Measurements from ENCODE around the gene CMA1. TPM values are rescaled to one million over a fixed set of nuclear protein-coding genes. Genes with fewer than 3 reads are reported as not detected.

Gene CMA1, protein sequence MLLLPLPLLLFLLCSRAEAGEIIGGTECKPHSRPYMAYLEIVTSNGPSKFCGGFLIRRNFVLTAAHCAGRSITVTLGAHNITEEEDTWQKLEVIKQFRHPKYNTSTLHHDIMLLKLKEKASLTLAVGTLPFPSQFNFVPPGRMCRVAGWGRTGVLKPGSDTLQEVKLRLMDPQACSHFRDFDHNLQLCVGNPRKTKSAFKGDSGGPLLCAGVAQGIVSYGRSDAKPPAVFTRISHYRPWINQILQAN
- total RNA-seq (2021; fragmentation: NEBNext Ultra II Directional; extraction: Animal tissue kit (Norgen Biotek cat#: 25700)): not detected in 2 replicates
- not detected in 2 replicates for polyA plus RNA-seq (2011; rRNA removed)
- not detected for polyA plus RNA-seq (2011; cell fraction: cytosol; rRNA removed)
- polyA plus RNA-seq (2011; cell fraction: nucleus; rRNA removed): not detected
- not detected in 4 replicates for polyA plus RNA-seq (2012, experiment 1 of 2)
- polyA plus RNA-seq (2012, experiment 2 of 2): not detected
- not detected for polyA plus RNA-seq (2013, experiment 1 of 2)
- polyA plus RNA-seq (2013, experiment 2 of 2): not detected
- polyA minus RNA-seq (2011; rRNA and poly(A)+ RNA removed): not detected in 2 replicates
- polyA minus RNA-seq (2011; cell fraction: cytosol; rRNA and poly(A)+ RNA removed): not detected
- polyA minus RNA-seq (2011; cell fraction: nucleus; rRNA and poly(A)+ RNA removed): not detected
- long read RNA-seq, experiment 1: 0 reads
- long read RNA-seq, experiment 2: 0 reads

DNA sequence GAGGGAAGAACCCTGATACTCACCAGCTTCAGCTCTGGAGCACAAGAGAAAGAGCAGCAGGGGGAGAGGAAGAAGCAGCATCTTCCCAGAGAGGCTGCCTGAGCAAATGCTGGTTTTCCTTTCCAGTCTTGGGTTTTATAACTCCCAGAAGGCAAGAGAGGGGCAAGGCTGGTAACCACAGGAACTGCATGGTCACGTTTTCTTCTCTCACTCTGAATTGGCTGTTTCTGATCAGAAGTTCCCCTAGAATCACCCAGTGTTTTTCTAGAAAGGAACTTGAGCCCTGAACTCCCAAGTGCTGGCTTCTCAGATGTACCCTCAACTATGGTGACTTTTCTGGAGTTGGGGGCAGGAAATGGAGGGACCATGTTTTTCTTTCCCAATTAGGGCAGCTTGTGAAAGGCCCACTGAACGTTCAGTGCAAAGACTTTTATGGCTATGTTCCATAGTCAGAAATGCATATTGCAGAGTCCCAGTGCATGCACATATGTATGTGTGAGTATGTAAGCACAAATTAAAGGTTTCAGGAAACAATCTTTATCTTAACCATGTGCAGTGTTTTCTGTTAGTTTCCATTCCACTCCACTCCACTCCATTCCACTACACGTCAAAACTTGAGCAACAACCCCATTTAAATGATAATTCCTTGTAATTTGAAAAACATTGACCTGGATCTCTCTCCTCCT lies at the start of gene CMA1:
Gene CMA1 (minus strand): TSS at position 111 of the 686 bp plus-strand sequence. CDS start 30 bp downstream, at position 81.
- no peak for FAIRE-seq
- H2BK5ac ChIP-seq (ENCODE audit: low read depth, low read length): no peak within 1 kb of the TSS
- H2BK120ac ChIP-seq (replicated peaks; ENCODE audit: low read depth, low read length): no peak within 1 kb of the TSS
- no peak within 1 kb of the TSS for H4K5ac ChIP-seq (ENCODE audit: insufficient read length, low read depth, low read length)
- no peak for DNase-seq (ENCODE audit: low read depth in 1 of 2, low spot score in 2 of 2)
- no peak within 1 kb of the TSS for H2BK12ac ChIP-seq (ENCODE audit: low read depth, low read length)
- no peaks in the 10 kb centered on the region for H3K27me3 ChIP-seq (replicated peaks in 1 of 4; ENCODE audit: control insufficient read depth in 3 of 4, extremely low read depth in 1 of 4, insufficient read depth in 3 of 4, low read length in 3 of 4)
- no peak within 1 kb of the TSS for H3K23ac ChIP-seq (ENCODE audit: insufficient read length)
- H2BK15ac ChIP-seq (ENCODE audit: low read length): no peak within 1 kb of the TSS
- H4K20me1 ChIP-seq (replicated peaks in 1 of 2; ENCODE audit: control insufficient read depth in 1 of 2, insufficient read depth in 2 of 2, low read length in 2 of 2): no peaks in the 10 kb centered on the region
- ChIA-PET CTCF (ENCODE audit: partially characterized antibody) (no interaction called here), POLR2A (ENCODE audit: partially characterized antibody) (no interaction called here)
- no peak within 1 kb of the TSS for H3K56ac ChIP-seq (replicated peaks; ENCODE audit: insufficient read length, low read depth, low read length)
- no peak within 1 kb of the TSS for H4K8ac ChIP-seq (ENCODE audit: extremely low read depth, insufficient read depth, low read length)
- no peaks in the 10 kb centered on the region; the same call in 1 of the 2 replicates for H3K23me2 ChIP-seq (ENCODE audit: low read depth, low read length)
- no peak within 1 kb of the TSS for H2AK5ac ChIP-seq (ENCODE audit: low read depth, low read length)
- no peak within 1 kb of the TSS for H2AFZ ChIP-seq (ENCODE audit: low read length)
- no peak within 1 kb of the TSS for H3K18ac ChIP-seq (ENCODE audit: extremely low read depth, low read length)
- H3K79me1 ChIP-seq (ENCODE audit: low read depth, low read length): no peaks in the 10 kb centered on the region
- no peak within 1 kb of the TSS for H3K27ac ChIP-seq (ENCODE audit: low read depth, low read length)
- no peak within 1 kb of the TSS for H3K4ac ChIP-seq (replicated peaks; ENCODE audit: insufficient read length, low read depth, low read length)
- H3K79me2 ChIP-seq (ENCODE audit: control insufficient read depth in 1 of 2, insufficient read depth in 2 of 2, low read length in 2 of 2): no peaks in the 10 kb centered on the region
- no peaks in the 10 kb centered on the region for H3K36me3 ChIP-seq (ENCODE audit: control insufficient read depth in 2 of 4, insufficient read depth in 4 of 4, low read length in 3 of 4)
- H4K91ac ChIP-seq (replicated peaks; ENCODE audit: insufficient read length, low read length): no peak within 1 kb of the TSS
- H3K9me3 ChIP-seq (ENCODE audit: insufficient read depth in 2 of 2, low read depth in 1 of 2, low read length in 1 of 2): peaks cover 13 to 14% of the 10 kb centered on the region in 2 experiments; a peak in 2 of 4 replicates
- TF ChIP-seq EP300 (IDR thresholded peaks at IDR 0.05; ENCODE audit: borderline replicate concordance in 1 of 2, low read depth in 2 of 2, low read length in 2 of 2) (no peak), GTF2F1 (IDR thresholded peaks at IDR 0.05; ENCODE audit: borderline replicate concordance, low read depth, low read length) (no peak), RXRA (IDR thresholded peaks at IDR 0.05; ENCODE audit: insufficient read depth, low read depth, low read length) (no peak), TAF7 (optimal IDR thresholded peaks at IDR 0.05; ENCODE audit: borderline replicate concordance, low read depth, low read length) (no peak), ZNF274 (IDR thresholded peaks at IDR 0.05; ENCODE audit: borderline replicate concordance, extremely low read depth, low read length) (no peak), SIRT6 (IDR thresholded peaks at IDR 0.05; ENCODE audit: low read length) (no peak), NANOG (IDR thresholded peaks at IDR 0.05; ENCODE audit: insufficient read depth, low read depth, low read length, poor library complexity, severe bottlenecking) (no peak), EZH2 (IDR thresholded peaks at IDR 0.05; ENCODE audit: low read depth, low read length, severe bottlenecking) (no peak), POLR2A (IDR thresholded peaks at IDR 0.05; ENCODE audit: control extremely low read depth in 1 of 2, low read depth in 2 of 2, low read length in 2 of 2) (no peak)
- no peak within 1 kb of the TSS for H3K4me3 ChIP-seq (ENCODE audit: extremely low read depth in 1 of 4, insufficient read depth in 2 of 4, low read depth in 3 of 4, low read length in 4 of 4)
- H3K14ac ChIP-seq (ENCODE audit: insufficient read length): no peak within 1 kb of the TSS
- no peak within 1 kb of the TSS for H2BK20ac ChIP-seq (ENCODE audit: low read length)
- H3K4me1 ChIP-seq (replicated peaks in 1 of 4; ENCODE audit: control insufficient read depth in 3 of 4, insufficient read depth in 4 of 4, low read length in 3 of 4): no peaks in the 10 kb centered on the region
- WGBS, 2 experiments (ENCODE audit: extremely low coverage in 1 of 2, insufficient coverage in 1 of 2, insufficient read length in 1 of 2, insufficient replicate concordance in 2 of 2, low coverage in 1 of 2, low lambda C conversion rate in 2 of 2, missing lambda C conversion rate in 1 of 2): 48% methylated on average over 3 of the region's 3 CpGs; no CpG with 5 or more reads in 1 of the 2 experiments
- H3K4me2 ChIP-seq (ENCODE audit: insufficient read depth in 1 of 2, low read depth in 2 of 2, low read length in 2 of 2): no peak within 1 kb of the TSS
- no peak within 1 kb of the TSS for H3K9ac ChIP-seq (replicated peaks in 1 of 4; ENCODE audit: extremely low read depth in 1 of 4, low read depth in 3 of 4, low read length in 3 of 4)

Data from H1 (cell line).